Ovary (tissue), 9 donors: ENCODE data around the gene EPHA7. TPM values are rescaled to one million over a fixed set of nuclear protein-coding genes. Genes with fewer than 3 reads are reported as not detected.

Source experiments
- DNase-seq, 5 donors: peaks; one replicate each; pipeline ENCODE4 v3.0.0-alpha.2; 2019 to 2020
- H3K27ac ChIP-seq, 2 donors: fragments of 200-600 bp; one replicate each; pipeline versions ENCODE4 v1.5.1 to v1.8.0; 2019 to 2022
- H3K27me3 ChIP-seq: fragments of 200-600 bp; one replicate; pipeline ENCODE4 v1.8.0; 2022
- H3K36me3 ChIP-seq: fragments of 200-600 bp; sonication (generic); one replicate; pipeline ENCODE4 v1.5.1; 2019
- H3K4me1 ChIP-seq: one replicate; pipeline ENCODE4 v1.8.1; 2013; ENCODE audit warnings: mild to moderate bottlenecking, moderate library complexity; ENCODE audit not compliant: insufficient read depth
- H3K4me3 ChIP-seq: fragments of 200-600 bp; sonication (generic); one replicate; pipeline ENCODE4 v1.5.1; 2017
- H3K9me3 ChIP-seq, 2 donors: fragments of 200-600 bp in 1 of 2; sonication (generic) in 1 of 2; one replicate each; pipeline versions ENCODE4 v1.5.1 to v1.8.1; 2013 to 2019; ENCODE audit warnings: mild to moderate bottlenecking in 1 of 2, moderate library complexity in 1 of 2
- EP300 ChIP-seq: sonication (generic); formaldehyde crosslinking; IDR thresholded peaks from one replicate; pipeline ENCODE4 v1.6.1; 2017; ENCODE audit warnings: antibody characterized with exemption
- POLR2A ChIP-seq: fragments of 450-650 bp; IDR thresholded peaks from one replicate; pipeline ENCODE4 v1.6.1; 2017; ENCODE audit warnings: antibody characterized with exemption, mild to moderate bottlenecking, moderate library complexity
- WGBS, 3 donors: extraction: QIAGEN DNeasy Blood & Tissue Kit in 1 of 3; methylation state at CpG; one replicate each; pipeline versions ENCODE4 v1.1.5 to v1.1.7; 2013 to 2017; 5-methylcytosine and 5-hydroxymethylcytosine counted together
- intact Hi-C, 4 donors: fragments of 100-400 bp; cut with DNase I; formaldehyde crosslinking; loops; one replicate each; pipeline versions ENCODE4 v1.11.0 to v1.15.1; 2022 to 2023
- polyA plus RNA-seq, 2 donors: library from polyadenylated mRNA; stranded (reverse); fragments of 200-250 nt in 1 of 2; fragments of 350-450 nt in 1 of 2; fragmentation: Illumina TruSeq in 1 of 2; extraction: RNeasy Lipid Tissue Mini Kit (QIAGEN cat#74804) in 1 of 2; gene quantifications; one replicate each; pipeline ENCODE4 v1.2.3, GENCODE V29; 2013 to 2014
- total RNA-seq, 7 donors: library from RNA; depleted of rRNA in 2 of 7; stranded (reverse); fragments of >200 nt in 2 of 7; fragmentation: NEBNext Ultra II Directional in 3 of 7; extraction: Animal tissue kit (Norgen Biotek cat#: 25700) in 3 of 7; gene quantifications; one replicate each; pipeline versions ENCODE4 v1.1.0 to v1.2.4, GENCODE V29; 2016 to 2023
- TF ChIP-seq, protein P1 (sequence below), 3 donors: fragments of 450-650 bp in 2 of 3; fragments of 200-600 bp in 1 of 3; IDR thresholded peaks; one replicate each; pipeline versions ENCODE4 v1.5.1 to v1.8.0; 2016 to 2022; ENCODE audit warnings: antibody characterized with exemption in 3 of 3, mild to moderate bottlenecking in 1 of 3
- donor health status: DM: no; HTN: no; CAD: no; lungs with moderate emphysema.
- donor health status: DM: no; HTN: no; CAD: no.
- donor health status: Bipolar disorder and iron deficiency.
- donor health status: DM: yes; HTN: yes; CAD: no.
- donor health status: DM: no; HTN: no; CAD: no.
- donor health status: DM: yes; HTN: yes; CAD: no.

Gene EPHA7
- total and polyA plus RNA-seq, 9 donors = 0.64 to 3.0 (median 1.5) TPM

DNA sequence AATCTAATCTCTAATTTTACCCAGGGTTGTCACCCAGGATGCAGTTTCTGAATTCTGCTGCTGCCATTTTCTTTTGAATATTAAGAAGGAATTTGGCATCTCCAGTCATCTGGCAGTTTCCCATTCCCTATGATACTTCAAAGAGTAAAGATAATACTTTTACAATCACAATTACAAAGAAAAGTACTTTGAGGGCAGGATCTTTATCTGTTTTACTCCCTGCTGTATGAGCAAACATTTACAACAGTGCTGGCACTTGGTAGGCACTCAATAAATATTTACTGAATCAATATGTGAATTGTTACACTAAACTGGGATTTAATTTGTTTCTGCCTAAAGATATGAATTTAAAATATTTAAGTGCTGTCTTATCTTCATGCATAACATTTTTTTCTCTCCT is 224.9 kb downstream of the EPHA7 start:
- no peaks in the 10 kb centered on the region for H3K4me1 ChIP-seq
- no peaks in the 10 kb centered on the region for H3K9me3 ChIP-seq
- H3K27ac ChIP-seq = no peak overlapping the region
- no peak overlapping the region for H3K4me3 ChIP-seq
- H3K27me3 ChIP-seq = peaks cover 2% of the 10 kb centered on the region
- H3K36me3 ChIP-seq = no peaks in the 10 kb centered on the region
- no peak for TF ChIP-seq POLR2A
- no peak for TF ChIP-seq EP300
- TF ChIP-seq, protein P1, sequence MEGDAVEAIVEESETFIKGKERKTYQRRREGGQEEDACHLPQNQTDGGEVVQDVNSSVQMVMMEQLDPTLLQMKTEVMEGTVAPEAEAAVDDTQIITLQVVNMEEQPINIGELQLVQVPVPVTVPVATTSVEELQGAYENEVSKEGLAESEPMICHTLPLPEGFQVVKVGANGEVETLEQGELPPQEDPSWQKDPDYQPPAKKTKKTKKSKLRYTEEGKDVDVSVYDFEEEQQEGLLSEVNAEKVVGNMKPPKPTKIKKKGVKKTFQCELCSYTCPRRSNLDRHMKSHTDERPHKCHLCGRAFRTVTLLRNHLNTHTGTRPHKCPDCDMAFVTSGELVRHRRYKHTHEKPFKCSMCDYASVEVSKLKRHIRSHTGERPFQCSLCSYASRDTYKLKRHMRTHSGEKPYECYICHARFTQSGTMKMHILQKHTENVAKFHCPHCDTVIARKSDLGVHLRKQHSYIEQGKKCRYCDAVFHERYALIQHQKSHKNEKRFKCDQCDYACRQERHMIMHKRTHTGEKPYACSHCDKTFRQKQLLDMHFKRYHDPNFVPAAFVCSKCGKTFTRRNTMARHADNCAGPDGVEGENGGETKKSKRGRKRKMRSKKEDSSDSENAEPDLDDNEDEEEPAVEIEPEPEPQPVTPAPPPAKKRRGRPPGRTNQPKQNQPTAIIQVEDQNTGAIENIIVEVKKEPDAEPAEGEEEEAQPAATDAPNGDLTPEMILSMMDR (IDR thresholded peaks at IDR 0.05) = no peak
- DNase-seq = no peak
- intact Hi-C loops = no loop called here

DNA sequence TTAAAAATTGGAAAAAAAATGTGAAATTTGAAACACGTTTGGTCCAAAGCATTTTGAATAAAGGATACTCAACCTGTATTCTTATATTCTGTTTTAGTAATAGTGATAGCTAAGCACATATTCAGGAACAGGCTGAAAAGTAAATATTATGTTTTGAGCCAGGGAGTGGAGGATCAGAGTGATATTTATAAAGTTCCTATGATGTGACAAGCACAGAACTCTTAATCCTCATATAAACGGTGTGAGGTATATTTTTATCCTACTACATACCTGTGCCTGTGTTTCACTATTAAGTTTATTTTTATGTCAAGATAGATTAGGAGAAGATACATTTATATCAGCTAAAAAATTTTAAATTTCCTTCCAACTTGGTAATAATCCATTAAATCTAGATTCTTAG is 225.5 kb downstream of the EPHA7 start:
- H3K9me3 ChIP-seq = no peaks in the 10 kb centered on the region
- peaks cover 2% of the 10 kb centered on the region for H3K27me3 ChIP-seq
- no peak for DNase-seq
- intact Hi-C loops = no loop called here
- no peak overlapping the region for H3K4me3 ChIP-seq
- TF ChIP-seq EP300 = no peak
- no peak for TF ChIP-seq POLR2A
- TF ChIP-seq, protein P1 (IDR thresholded peaks at IDR 0.05) = no peak
- no peaks in the 10 kb centered on the region for H3K4me1 ChIP-seq
- 43 to 72% (median 59%) methylated on average over 2 of the region's 2 CpGs for WGBS, 3 donors
- no peaks in the 10 kb centered on the region for H3K36me3 ChIP-seq
- H3K27ac ChIP-seq = no peak overlapping the region
